HUES6 (cell line): Measurements from ENCODE around the gene F9.

Source experiments
- H3K27ac ChIP-seq: 2 replicates; pipeline ENCODE4 v1.7.0; 2013; ENCODE audit warnings: low read depth, mild to moderate bottlenecking, low read length, inconsistent platforms
- H3K27me3 ChIP-seq: 2 replicates; pipeline ENCODE4 v1.6.1; 2013; ENCODE audit warnings: low read length; ENCODE audit not compliant: control insufficient read depth, insufficient read depth
- H3K36me3 ChIP-seq: 2 replicates; pipeline ENCODE4 v1.6.1; 2013; ENCODE audit warnings: low read length; ENCODE audit not compliant: control insufficient read depth, insufficient read depth
- H3K4me1 ChIP-seq: 2 replicates; pipeline ENCODE4 v1.6.1; 2013; ENCODE audit warnings: low read length; ENCODE audit not compliant: control insufficient read depth, insufficient read depth
- H3K4me3 ChIP-seq: 2 replicates; pipeline ENCODE4 v1.5.1; 2013; ENCODE audit warnings: low read depth, low read length
- H3K9ac ChIP-seq: one replicate; pipeline ENCODE4 v1.6.1; 2013; ENCODE audit warnings: mild to moderate bottlenecking, low read length
- H3K9me3 ChIP-seq: 2 replicates; pipeline ENCODE4 v1.6.1; 2013; ENCODE audit warnings: low read depth, low read length; ENCODE audit not compliant: control insufficient read depth, insufficient read depth

The F9 gene

DNA sequence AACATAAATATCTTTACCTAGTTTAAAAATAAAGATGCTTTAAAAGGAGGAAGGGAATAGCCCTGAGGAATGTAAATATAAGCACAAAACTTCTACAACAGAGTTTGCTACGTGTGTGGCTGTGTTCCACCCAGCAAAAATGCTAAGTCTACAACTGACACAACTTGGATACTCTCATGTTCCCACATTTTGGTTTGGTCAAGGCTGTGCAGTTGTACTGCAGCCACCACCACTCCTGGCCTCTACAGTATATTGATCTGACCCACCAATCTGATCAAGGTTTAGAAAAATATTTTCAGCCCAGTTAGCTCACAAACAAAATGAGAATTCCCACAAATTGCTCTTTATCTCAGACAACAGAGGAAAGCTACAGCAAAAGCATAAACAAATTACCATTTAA lies 12.1 kb downstream of the F9 start:
- Histone ChIP-seq H3K36me3 (no peaks in the 10 kb centered on the region), H3K4me1 (no peaks in the 10 kb centered on the region), H3K4me3 (no peak overlapping the region), H3K27ac (no peak overlapping the region), H3K9ac (no peak overlapping the region), H3K27me3 (no peaks in the 10 kb centered on the region; the same call in 1 of the 2 replicates), H3K9me3 (no peaks in the 10 kb centered on the region)

- no peak overlapping the region for H3K27ac ChIP-seq
- H3K27me3 ChIP-seq: no peaks in the 10 kb centered on the region; the same call in 1 of the 2 replicates
These were observed 13.4 kb downstream of the F9 start for GRCh38 chrX:139543920-139544319.

GRCh38 chrX:139544591-139544990 lies 14.1 kb downstream of the F9 start:
- H3K4me1 ChIP-seq: no peaks in the 10 kb centered on the region
- no peak overlapping the region for H3K4me3 ChIP-seq
- no peak overlapping the region for H3K27ac ChIP-seq
- H3K36me3 ChIP-seq: no peaks in the 10 kb centered on the region
- no peaks in the 10 kb centered on the region for H3K9me3 ChIP-seq
- no peaks in the 10 kb centered on the region; the same call in 1 of the 2 replicates for H3K27me3 ChIP-seq
- no peak overlapping the region for H3K9ac ChIP-seq

More at GRCh38 chrX:139543920-139544319, 13.4 kb downstream of the F9 start:
- Histone ChIP-seq H3K4me1 (no peaks in the 10 kb centered on the region), H3K9ac (no peak overlapping the region), H3K9me3 (no peaks in the 10 kb centered on the region), H3K36me3 (no peaks in the 10 kb centered on the region), H3K4me3 (no peak overlapping the region)

DNA sequence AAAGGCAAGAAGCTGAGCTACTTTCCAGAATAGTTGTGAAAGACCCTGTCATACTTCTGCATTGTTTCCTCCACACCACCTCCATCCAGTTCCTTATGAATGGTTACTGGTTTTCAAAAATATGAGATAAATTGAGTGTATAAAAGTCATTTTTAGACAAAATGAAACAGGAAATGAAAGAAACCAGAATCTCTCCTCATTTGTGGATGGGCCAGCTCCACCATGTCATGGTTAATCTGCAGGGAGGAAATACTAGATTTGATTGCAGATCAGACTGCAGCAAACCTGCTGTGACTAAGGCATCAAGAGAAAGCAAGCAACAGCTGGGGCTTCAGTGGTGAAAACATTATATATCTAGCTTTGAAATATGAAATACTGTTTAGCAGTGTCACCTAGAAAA lies 23.8 kb downstream of the F9 start:
- no peak overlapping the region for H3K4me3 ChIP-seq
- H3K4me1 ChIP-seq: no peaks in the 10 kb centered on the region
- no peak overlapping the region for H3K9ac ChIP-seq
- H3K27me3 ChIP-seq: no peaks in the 10 kb centered on the region; the same call in 1 of the 2 replicates
- H3K9me3 ChIP-seq: no peaks in the 10 kb centered on the region
- H3K36me3 ChIP-seq: no peaks in the 10 kb centered on the region
- no peak overlapping the region for H3K27ac ChIP-seq

DNA sequence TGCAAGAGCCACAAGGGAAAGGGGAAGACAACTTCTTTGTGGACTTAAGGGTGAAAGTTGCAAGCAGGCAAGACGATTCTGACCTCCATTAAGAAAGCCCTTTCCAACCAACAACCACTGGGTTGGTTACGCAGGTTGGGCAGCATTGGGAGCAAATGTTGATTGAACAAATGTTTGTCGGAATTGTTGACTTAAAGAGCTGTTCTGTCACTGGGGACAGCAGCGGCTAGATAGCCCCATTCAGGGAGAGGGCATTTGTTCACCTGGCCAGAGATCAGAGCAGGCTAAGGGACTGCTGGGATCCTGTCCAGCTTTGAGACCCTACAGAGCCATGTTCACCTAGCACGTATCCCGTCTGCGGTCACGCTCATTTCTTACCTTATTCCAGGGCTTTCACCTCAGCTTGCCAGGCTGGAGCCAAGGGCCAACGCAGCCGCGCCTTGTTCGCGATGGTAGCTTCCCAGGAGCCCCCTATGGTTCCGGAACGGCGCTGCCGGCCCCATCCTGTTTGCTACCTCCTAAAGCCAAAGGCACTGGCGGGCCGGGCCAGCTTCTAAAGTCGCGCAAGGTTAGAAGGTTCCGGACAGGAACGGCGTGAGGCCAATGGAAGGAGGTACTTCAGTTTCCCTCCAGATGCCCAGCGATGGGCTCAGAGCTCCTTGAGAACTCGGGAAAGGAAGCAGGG lies 24.6 kb downstream of the F9 start:
- Histone ChIP-seq H3K27ac (no peak overlapping the region), H3K27me3 (no peaks in the 10 kb centered on the region; the same call in 1 of the 2 replicates), H3K9me3 (no peaks in the 10 kb centered on the region), H3K4me1 (no peaks in the 10 kb centered on the region), H3K36me3 (no peaks in the 10 kb centered on the region), H3K9ac (no peak overlapping the region), H3K4me3 (no peak overlapping the region)

GRCh38 chrX:139559383-139560042 lies 29.0 kb downstream of the F9 start:
- Histone ChIP-seq H3K36me3 (no peaks in the 10 kb centered on the region), H3K4me1 (no peaks in the 10 kb centered on the region), H3K9ac (no peak overlapping the region), H3K4me3 (no peak overlapping the region), H3K9me3 (no peaks in the 10 kb centered on the region), H3K27me3 (no peaks in the 10 kb centered on the region; the same call in 1 of the 2 replicates), H3K27ac (no peak overlapping the region)

- no peak overlapping the region for H3K4me3 ChIP-seq
- no peaks in the 10 kb centered on the region; the same call in 1 of the 2 replicates for H3K27me3 ChIP-seq
- no peaks in the 10 kb centered on the region for H3K36me3 ChIP-seq
- no peak overlapping the region for H3K9ac ChIP-seq
- H3K4me1 ChIP-seq: no peaks in the 10 kb centered on the region
- no peak overlapping the region for H3K27ac ChIP-seq
- H3K9me3 ChIP-seq: no peaks in the 10 kb centered on the region
These were observed 29.7 kb downstream of the F9 start for GRCh38 chrX:139560221-139560620.

- Histone ChIP-seq H3K4me3 (no peak overlapping the region), H3K36me3 (no peaks in the 10 kb centered on the region), H3K9ac (no peak overlapping the region), H3K4me1 (no peaks in the 10 kb centered on the region), H3K27ac (no peak overlapping the region), H3K9me3 (no peaks in the 10 kb centered on the region), H3K27me3 (no peaks in the 10 kb centered on the region)
These were observed 32.7 kb downstream of the F9 start for GRCh38 chrX:139563251-139563650.

GRCh38 chrX:139566981-139567380 lies 36.4 kb downstream of the F9 start:
- H3K4me1 ChIP-seq: no peaks in the 10 kb centered on the region
- H3K9me3 ChIP-seq: no peaks in the 10 kb centered on the region
- H3K36me3 ChIP-seq: no peaks in the 10 kb centered on the region
- H3K4me3 ChIP-seq: no peak overlapping the region
- no peak overlapping the region for H3K9ac ChIP-seq
- no peak overlapping the region for H3K27ac ChIP-seq
- H3K27me3 ChIP-seq: no peaks in the 10 kb centered on the region

DNA sequence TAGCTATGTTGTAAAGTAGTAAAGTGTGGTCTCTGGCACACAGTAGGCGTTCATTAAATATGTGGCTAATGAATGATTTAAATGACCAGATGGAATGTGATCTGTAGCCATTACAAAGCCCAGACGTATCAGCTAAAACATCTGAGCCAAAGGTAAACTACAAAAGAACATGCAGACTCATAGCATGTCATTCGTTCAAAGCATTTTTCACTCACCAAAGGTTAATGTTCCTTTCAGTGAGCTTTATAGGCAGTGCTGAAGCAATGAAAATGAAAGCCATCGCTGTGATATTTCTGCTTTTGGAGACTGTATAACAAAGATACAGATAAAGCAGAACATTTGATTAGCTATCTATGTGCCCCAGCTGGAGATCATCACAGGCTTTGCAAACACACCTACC lies 50.5 kb downstream of the F9 start:
- no peak overlapping the region for H3K27ac ChIP-seq
- H3K36me3 ChIP-seq: no peaks in the 10 kb centered on the region
- H3K9me3 ChIP-seq: no peaks in the 10 kb centered on the region
- no peaks in the 10 kb centered on the region; the same call in 1 of the 2 replicates for H3K27me3 ChIP-seq
- H3K4me1 ChIP-seq: 0 out of 2 replicates have a peak, but pooled peaks cover 4% of the 10 kb centered on the region
- no peak overlapping the region for H3K4me3 ChIP-seq
- no peak overlapping the region for H3K9ac ChIP-seq

DNA sequence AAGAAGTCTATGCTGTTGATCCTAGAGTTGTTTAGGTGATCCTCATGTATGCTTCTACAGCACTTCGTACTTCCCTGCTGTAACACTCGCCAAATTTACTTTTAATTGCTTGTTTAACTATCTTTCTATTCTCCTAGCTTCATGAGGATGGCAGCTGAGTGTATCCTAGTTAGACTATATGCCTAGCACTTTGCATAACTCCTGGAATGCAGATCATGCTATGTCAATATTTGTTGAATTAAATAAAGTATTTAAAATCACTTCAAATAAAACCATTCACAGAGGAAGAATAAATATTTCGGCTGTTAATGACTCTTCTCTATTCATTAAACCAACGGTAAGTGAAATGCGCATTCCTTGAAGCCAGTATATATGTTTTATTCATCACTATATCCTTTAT lies 55.1 kb downstream of the F9 start:
- H3K27ac ChIP-seq: no peak overlapping the region
- H3K27me3 ChIP-seq: no peaks in the 10 kb centered on the region; the same call in 1 of the 2 replicates
- H3K4me3 ChIP-seq: no peak overlapping the region
- 0 out of 2 replicates have a peak, but pooled peaks cover 4% of the 10 kb centered on the region for H3K4me1 ChIP-seq
- no peaks in the 10 kb centered on the region for H3K36me3 ChIP-seq
- no peaks in the 10 kb centered on the region for H3K9me3 ChIP-seq
- no peak overlapping the region for H3K9ac ChIP-seq
